SK-N-SH treated with all-trans-retinoic acid at 6 μM for 48 hours (cell line): ENCODE results near the gene IGFL3.

Experiments used
- ATAC-seq: fragments of 200-7000 bp; cut with Tn5 transposase; 3 replicates; pipeline ENCODE4 v1.9.1; 2020; ENCODE audit warnings: mild to moderate bottlenecking, moderate library complexity
- ARNTL ChIP-seq: fragments of 450-650 bp; formaldehyde crosslinking; IDR thresholded peaks from 2 replicates; pipeline ENCODE4 v1.5.0; 2020; ENCODE audit warnings: low read depth, mild to moderate bottlenecking, moderate library complexity, borderline replicate concordance
- BACH2 ChIP-seq: fragments of 250-450 bp; sonication (Bioruptor Pico); IDR thresholded peaks from 2 replicates; pipeline ENCODE4 v1.9.0; 2021; ENCODE audit warnings: mild to moderate bottlenecking, borderline replicate concordance
- CSDC2 ChIP-seq: fragments of 250-450 bp; sonication (Bioruptor Pico); IDR thresholded peaks from 2 replicates; pipeline ENCODE4 v1.5.0; 2020; ENCODE audit warnings: mild to moderate bottlenecking, moderate library complexity
- ESRRG ChIP-seq: fragments of 250-450 bp; sonication (Bioruptor Pico); IDR thresholded peaks from 2 replicates; pipeline ENCODE4 v1.6.1; 2021; ENCODE audit warnings: mild to moderate bottlenecking
- GLIS3 ChIP-seq: fragments of 250-450 bp; sonication (Bioruptor Pico); IDR thresholded peaks from 2 replicates; pipeline ENCODE4 v1.5.0; 2020; ENCODE audit warnings: mild to moderate bottlenecking, moderate library complexity
- ISL1 ChIP-seq: fragments of 250-450 bp; sonication (Bioruptor Pico); IDR thresholded peaks from 2 replicates; pipeline ENCODE4 v2.1.2; 2022; ENCODE audit warnings: mild to moderate bottlenecking, moderate library complexity
- OSR1 ChIP-seq: fragments of 250-450 bp; sonication (Bioruptor Pico); IDR thresholded peaks from 2 replicates; pipeline ENCODE4 v1.8.0; 2022; ENCODE audit warnings: moderate library complexity, mild to moderate bottlenecking, inconsistent platforms
- PPARA ChIP-seq: fragments of 250-450 bp; sonication (Bioruptor Pico); IDR thresholded peaks from 2 replicates; pipeline ENCODE4 v1.5.0; 2020; ENCODE audit warnings: mild to moderate bottlenecking, borderline replicate concordance
- RARB ChIP-seq: fragments of 250-450 bp; sonication (Bioruptor Pico); IDR thresholded peaks from 2 replicates; pipeline ENCODE4 v1.8.0; 2021; ENCODE audit warnings: mild to moderate bottlenecking, moderate library complexity
- SNAI2 ChIP-seq: fragments of 250-450 bp; sonication (Bioruptor Pico); IDR thresholded peaks from 2 replicates; pipeline ENCODE4 v1.5.0; 2020; ENCODE audit warnings: mild to moderate bottlenecking, moderate library complexity
- TCF4 ChIP-seq: fragments of 250-450 bp; sonication (Bioruptor Pico); IDR thresholded peaks from 2 replicates; pipeline ENCODE4 v1.8.0; 2021; ENCODE audit warnings: mild to moderate bottlenecking, moderate library complexity, borderline replicate concordance
- TOX ChIP-seq: fragments of 250-450 bp; sonication (Bioruptor Pico); IDR thresholded peaks from 2 replicates; pipeline ENCODE4 v1.8.0; 2021; ENCODE audit warnings: mild to moderate bottlenecking, moderate library complexity, borderline replicate concordance
- ZFP3 ChIP-seq: fragments of 250-450 bp; sonication (Bioruptor Pico); IDR thresholded peaks from 2 replicates; pipeline ENCODE4 v1.5.0; 2020; ENCODE audit warnings: mild to moderate bottlenecking, moderate library complexity
- ZFP30 ChIP-seq: fragments of 450-650 bp; formaldehyde crosslinking; IDR thresholded peaks from 2 replicates; pipeline ENCODE4 v1.5.0; 2022; ENCODE audit warnings: mild to moderate bottlenecking, moderate library complexity
- ZNF565 ChIP-seq: fragments of 450-650 bp; formaldehyde crosslinking; conservative IDR thresholded peaks from 2 replicates; pipeline ENCODE4 v1.5.0; 2020; ENCODE audit warnings: low read depth, mild to moderate bottlenecking, moderate library complexity
- ZNF70 ChIP-seq: fragments of 450-650 bp; formaldehyde crosslinking; IDR thresholded peaks from 2 replicates; pipeline ENCODE4 v1.5.0; 2020; ENCODE audit warnings: mild to moderate bottlenecking, moderate library complexity
- ZNF8 ChIP-seq: fragments of 450-650 bp; formaldehyde crosslinking; IDR thresholded peaks from 2 replicates; pipeline ENCODE4 v1.5.0; 2020; ENCODE audit warnings: mild to moderate bottlenecking, moderate library complexity
- TF ChIP-seq, protein P1 (sequence below): fragments of 250-450 bp; sonication (Bioruptor Pico); IDR thresholded peaks from 2 replicates; pipeline ENCODE4 v1.8.0; 2020; ENCODE audit warnings: mild to moderate bottlenecking, moderate library complexity, borderline replicate concordance
- TF ChIP-seq, protein P2 (sequence below): fragments of 250-450 bp; sonication (Bioruptor Pico); IDR thresholded peaks from 2 replicates; pipeline ENCODE4 v1.5.1; 2020; ENCODE audit warnings: low read depth, mild to moderate bottlenecking, moderate library complexity
- TF ChIP-seq, protein P3 (sequence below): fragments of 250-450 bp; sonication (Bioruptor Pico); IDR thresholded peaks from 2 replicates; pipeline ENCODE4 v1.5.1; 2021; ENCODE audit warnings: mild to moderate bottlenecking, moderate library complexity
- TF ChIP-seq, protein P4 (sequence below): fragments of 250-450 bp; sonication (Bioruptor Pico); IDR thresholded peaks from 2 replicates; pipeline ENCODE4 v1.8.0; 2021; ENCODE audit warnings: low read depth, mild to moderate bottlenecking, moderate library complexity, borderline replicate concordance

IGFL3 gene

DNA sequence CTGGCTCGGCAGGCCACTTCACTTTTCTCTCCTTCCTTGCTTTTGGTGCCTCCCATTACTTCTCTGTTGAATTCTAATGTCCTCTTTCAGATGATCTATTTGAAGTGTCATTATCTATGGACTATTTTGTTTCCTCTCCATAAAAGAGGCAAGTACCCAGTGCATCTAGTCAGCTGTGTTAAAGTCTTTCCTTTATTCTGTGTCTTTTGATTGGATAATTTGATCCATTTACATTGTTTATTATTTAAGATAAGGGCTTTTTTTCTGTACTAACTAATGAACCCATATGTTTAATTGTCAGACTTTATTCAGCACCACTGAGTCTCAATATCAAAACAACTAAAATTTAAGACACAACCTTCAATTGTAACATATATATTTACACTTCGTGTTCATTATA lies 36.4 kb downstream of the IGFL3 start (continued):
- TF ChIP-seq, protein P1, sequence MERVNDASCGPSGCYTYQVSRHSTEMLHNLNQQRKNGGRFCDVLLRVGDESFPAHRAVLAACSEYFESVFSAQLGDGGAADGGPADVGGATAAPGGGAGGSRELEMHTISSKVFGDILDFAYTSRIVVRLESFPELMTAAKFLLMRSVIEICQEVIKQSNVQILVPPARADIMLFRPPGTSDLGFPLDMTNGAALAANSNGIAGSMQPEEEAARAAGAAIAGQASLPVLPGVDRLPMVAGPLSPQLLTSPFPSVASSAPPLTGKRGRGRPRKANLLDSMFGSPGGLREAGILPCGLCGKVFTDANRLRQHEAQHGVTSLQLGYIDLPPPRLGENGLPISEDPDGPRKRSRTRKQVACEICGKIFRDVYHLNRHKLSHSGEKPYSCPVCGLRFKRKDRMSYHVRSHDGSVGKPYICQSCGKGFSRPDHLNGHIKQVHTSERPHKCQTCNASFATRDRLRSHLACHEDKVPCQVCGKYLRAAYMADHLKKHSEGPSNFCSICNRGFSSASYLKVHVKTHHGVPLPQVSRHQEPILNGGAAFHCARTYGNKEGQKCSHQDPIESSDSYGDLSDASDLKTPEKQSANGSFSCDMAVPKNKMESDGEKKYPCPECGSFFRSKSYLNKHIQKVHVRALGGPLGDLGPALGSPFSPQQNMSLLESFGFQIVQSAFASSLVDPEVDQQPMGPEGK (CRISPR knock-in tag), result no peak
- TF ChIP-seq GLIS3 (CRISPR knock-in tag), result no peak

DNA sequence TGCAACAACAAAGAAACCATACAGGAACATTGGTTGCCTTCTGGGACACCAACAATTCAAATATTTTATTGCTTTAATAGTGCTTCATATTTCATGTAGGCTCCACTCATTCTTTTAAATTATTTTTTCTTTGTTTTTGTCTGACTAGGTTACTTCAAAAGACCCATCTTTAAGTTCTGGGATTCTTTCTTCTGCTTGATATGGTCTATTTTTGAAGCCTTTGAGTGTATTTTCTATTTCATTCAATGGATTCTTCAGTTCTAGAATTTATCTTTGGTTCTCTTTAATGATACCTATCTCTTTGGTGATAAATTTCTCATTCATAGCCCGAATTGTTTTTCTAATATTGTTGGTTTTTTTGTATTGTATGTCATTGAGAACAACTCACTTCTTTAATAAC lies 38.6 kb downstream of the IGFL3 start:
- TF ChIP-seq ESRRG (CRISPR knock-in tag) (no peak), TCF4 (CRISPR knock-in tag) (no peak), CSDC2 (CRISPR knock-in tag) (no peak), ZFP3 (no peak), OSR1 (CRISPR knock-in tag) (no peak), RARB (CRISPR knock-in tag) (no peak)
- ATAC-seq, result no peak

DNA sequence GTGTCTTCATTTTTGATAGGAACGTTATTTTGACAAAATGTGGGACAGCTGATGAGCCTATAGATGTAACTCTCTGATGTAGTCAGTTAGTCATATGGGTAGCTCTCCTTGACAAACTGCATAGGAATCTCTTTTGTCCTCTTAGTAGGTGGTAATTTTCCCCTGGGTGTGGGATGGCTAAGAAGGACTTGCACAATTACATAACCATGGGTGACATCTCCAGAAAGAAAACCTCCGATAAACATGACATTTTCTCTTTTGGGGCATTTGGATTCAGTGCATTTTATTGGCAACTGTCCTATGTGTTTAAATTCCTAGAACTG lies 41.8 kb downstream of the IGFL3 start:
- TF ChIP-seq RARB (CRISPR knock-in tag), result no peak
- TF ChIP-seq, protein P2, sequence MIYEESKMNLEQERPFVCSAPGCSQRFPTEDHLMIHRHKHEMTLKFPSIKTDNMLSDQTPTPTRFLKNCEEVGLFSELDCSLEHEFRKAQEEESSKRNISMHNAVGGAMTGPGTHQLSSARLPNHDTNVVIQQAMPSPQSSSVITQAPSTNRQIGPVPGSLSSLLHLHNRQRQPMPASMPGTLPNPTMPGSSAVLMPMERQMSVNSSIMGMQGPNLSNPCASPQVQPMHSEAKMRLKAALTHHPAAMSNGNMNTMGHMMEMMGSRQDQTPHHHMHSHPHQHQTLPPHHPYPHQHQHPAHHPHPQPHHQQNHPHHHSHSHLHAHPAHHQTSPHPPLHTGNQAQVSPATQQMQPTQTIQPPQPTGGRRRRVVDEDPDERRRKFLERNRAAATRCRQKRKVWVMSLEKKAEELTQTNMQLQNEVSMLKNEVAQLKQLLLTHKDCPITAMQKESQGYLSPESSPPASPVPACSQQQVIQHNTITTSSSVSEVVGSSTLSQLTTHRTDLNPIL (CRISPR knock-in tag), result no peak
- no peak for TF ChIP-seq ESRRG (CRISPR knock-in tag)
- TF ChIP-seq ISL1 (CRISPR knock-in tag), result no peak
- no peak for TF ChIP-seq SNAI2 (CRISPR knock-in tag)
- TF ChIP-seq, protein P1 (CRISPR knock-in tag), result no peak
- no peak for TF ChIP-seq CSDC2 (CRISPR knock-in tag)
- no peak for TF ChIP-seq ZNF70
- TF ChIP-seq, protein P3, sequence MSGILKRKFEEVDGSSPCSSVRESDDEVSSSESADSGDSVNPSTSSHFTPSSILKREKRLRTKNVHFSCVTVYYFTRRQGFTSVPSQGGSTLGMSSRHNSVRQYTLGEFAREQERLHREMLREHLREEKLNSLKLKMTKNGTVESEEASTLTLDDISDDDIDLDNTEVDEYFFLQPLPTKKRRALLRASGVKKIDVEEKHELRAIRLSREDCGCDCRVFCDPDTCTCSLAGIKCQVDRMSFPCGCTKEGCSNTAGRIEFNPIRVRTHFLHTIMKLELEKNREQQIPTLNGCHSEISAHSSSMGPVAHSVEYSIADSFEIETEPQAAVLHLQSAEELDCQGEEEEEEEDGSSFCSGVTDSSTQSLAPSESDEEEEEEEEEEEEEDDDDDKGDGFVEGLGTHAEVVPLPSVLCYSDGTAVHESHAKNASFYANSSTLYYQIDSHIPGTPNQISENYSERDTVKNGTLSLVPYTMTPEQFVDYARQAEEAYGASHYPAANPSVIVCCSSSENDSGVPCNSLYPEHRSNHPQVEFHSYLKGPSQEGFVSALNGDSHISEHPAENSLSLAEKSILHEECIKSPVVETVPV (CRISPR knock-in tag), result no peak
- TF ChIP-seq TCF4 (CRISPR knock-in tag), result no peak
- no peak for TF ChIP-seq ZFP30 (CRISPR knock-in tag)
- ATAC-seq, result no peak; the same call in 2 of the 3 replicates

DNA sequence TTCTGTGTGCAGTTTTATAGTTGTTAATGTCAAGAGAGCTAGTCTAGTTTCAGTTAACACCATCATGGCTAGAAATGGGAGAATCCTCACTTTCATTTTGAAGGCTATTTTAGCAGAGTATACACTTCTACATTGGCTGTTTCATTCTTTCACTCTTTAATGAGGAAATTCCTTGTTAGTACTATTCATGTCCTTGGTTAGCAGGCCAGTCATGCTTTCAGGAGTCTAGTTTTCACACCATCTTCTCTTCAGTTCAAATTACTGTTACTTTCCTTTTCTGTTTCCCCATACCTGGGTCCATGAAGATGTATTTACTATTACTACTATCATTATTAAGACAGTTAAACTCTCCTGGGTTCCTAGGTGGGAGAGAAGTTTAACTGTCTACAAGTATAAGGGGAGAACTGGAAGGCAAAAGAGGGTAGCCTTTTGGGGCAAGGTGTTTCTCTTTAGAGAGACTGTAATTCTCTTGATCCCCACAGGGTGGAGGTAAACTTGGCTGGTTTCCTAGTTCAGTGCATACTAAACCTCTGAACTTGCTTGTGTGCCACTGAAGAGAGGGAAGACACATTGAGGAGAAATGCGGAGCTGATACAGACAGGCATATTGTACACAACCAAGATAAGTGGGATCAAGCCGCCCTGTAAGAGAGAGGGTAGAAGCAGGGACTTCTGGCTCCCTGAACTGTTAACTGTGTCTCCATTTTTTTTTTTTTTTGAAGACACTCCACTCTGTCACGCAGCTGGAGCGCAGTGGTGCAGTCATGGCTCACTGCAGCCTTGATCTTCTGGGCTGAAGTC lies 42.4 kb downstream of the IGFL3 start:
- peak; percentile 53 for ATAC-seq
- no peak for TF ChIP-seq ZNF70
- TF ChIP-seq BACH2 (CRISPR knock-in tag), result no peak
- TF ChIP-seq ISL1 (CRISPR knock-in tag), result no peak
- no peak for TF ChIP-seq ZNF565 (CRISPR knock-in tag)
- TF ChIP-seq PPARA (CRISPR knock-in tag), result no peak
- no peak for TF ChIP-seq ARNTL (CRISPR knock-in tag)

DNA sequence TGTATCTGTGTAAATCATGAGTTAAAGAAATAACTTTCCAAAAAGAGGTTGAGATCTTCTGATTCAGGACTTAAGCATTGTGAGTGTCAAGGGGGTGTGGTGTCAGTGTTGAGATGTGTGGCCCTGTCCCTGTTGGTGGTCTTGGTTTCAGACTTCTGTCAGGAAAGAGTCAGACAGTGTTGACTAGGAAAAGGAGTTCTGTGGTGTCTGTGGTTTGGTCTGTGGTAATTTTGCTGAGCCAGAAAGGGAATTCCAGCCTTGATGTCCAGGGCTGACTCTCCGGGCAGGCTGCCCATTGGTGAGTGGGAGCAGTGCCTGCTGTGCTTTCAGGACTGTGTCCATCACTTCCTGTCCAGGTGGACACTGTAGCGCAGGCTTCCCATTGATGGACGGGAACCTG lies 43.9 kb downstream of the IGFL3 start:
- ATAC-seq, result peak; percentile 47
- TF ChIP-seq ISL1 (CRISPR knock-in tag) (no peak), BACH2 (CRISPR knock-in tag) (no peak)

DNA sequence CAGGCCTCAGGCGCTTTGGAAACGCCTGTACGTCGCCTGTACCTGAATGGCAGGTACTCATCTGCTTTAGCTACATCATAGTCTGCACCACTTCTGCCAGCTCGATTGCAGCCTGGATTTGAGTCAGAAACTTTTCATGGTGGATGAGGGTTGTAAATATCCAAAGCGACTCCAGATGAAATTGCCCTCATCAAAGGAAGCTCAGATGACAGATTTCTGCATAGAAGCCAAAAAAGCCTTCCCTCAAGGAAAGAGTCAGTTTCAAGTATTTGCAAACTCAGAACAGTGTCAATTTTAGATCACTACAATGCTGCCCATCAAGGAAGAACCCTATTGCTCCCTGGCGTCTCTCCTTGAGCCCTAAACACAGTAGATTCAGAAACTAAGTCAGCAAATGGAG lies 44.9 kb downstream of the IGFL3 start:
- ATAC-seq, result no peak
- TF ChIP-seq TCF4 (CRISPR knock-in tag) (no peak), ZNF565 (CRISPR knock-in tag) (no peak), ZNF70 (no peak), PPARA (CRISPR knock-in tag) (no peak), TOX (CRISPR knock-in tag) (no peak), CSDC2 (CRISPR knock-in tag) (no peak), RARB (CRISPR knock-in tag) (no peak), GLIS3 (CRISPR knock-in tag) (no peak), ZNF8 (CRISPR knock-in tag) (no peak), OSR1 (CRISPR knock-in tag) (no peak), ESRRG (CRISPR knock-in tag) (no peak), ISL1 (CRISPR knock-in tag) (no peak)
- TF ChIP-seq, protein P4, sequence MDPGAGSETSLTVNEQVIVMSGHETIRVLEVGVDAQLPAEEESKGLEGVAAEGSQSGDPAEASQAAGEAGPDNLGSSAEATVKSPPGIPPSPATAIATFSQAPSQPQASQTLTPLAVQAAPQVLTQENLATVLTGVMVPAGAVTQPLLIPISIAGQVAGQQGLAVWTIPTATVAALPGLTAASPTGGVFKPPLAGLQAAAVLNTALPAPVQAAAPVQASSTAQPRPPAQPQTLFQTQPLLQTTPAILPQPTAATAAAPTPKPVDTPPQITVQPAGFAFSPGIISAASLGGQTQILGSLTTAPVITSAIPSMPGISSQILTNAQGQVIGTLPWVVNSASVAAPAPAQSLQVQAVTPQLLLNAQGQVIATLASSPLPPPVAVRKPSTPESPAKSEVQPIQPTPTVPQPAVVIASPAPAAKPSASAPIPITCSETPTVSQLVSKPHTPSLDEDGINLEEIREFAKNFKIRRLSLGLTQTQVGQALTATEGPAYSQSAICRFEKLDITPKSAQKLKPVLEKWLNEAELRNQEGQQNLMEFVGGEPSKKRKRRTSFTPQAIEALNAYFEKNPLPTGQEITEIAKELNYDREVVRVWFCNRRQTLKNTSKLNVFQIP (CRISPR knock-in tag), result no peak
- TF ChIP-seq, protein P3 (CRISPR knock-in tag), result no peak
